GM23338 (cell line): ENCODE data around the gene SMARCA2. TPM values are rescaled to one million over a fixed set of nuclear protein-coding genes. Genes with fewer than 3 reads are reported as not detected.

Experiments used
- ATAC-seq: fragments of 200-7000 bp; cut with Tn5 transposase; 3 replicates; pipeline ENCODE4 v1.9.1; 2020
- DNase-seq: peaks from one replicate; pipeline ENCODE4 v3.0.0-alpha.2; 2015; ENCODE audit warnings: low spot score
- H2AFZ ChIP-seq: fragments of 200-600 bp; sonication (generic); 2 replicates; pipeline ENCODE4 v1.8.0; 2016; ENCODE audit warnings: antibody characterized with exemption, mild to moderate bottlenecking, moderate library complexity
- H3F3A ChIP-seq: fragments of 200-600 bp; sonication (generic); replicated peaks from 2 replicates; pipeline ENCODE4 v1.8.0; 2017; ENCODE audit warnings: antibody characterized with exemption, mixed run types, low read depth
- H3K27ac ChIP-seq: fragments of 200-600 bp; sonication (generic); 2 replicates; pipeline ENCODE4 v1.6.1; 2016; ENCODE audit warnings: low read depth
- H3K27me3 ChIP-seq: fragments of 200-600 bp; sonication (generic); 2 replicates; pipeline ENCODE4 v1.8.0; 2016; ENCODE audit warnings: mild to moderate bottlenecking, mixed run types, moderate library complexity; ENCODE audit not compliant: insufficient read depth
- H3K36me3 ChIP-seq: fragments of 200-600 bp; sonication (generic); 2 replicates; pipeline ENCODE4 v1.8.0; 2016; ENCODE audit warnings: mild to moderate bottlenecking; ENCODE audit not compliant: insufficient read depth
- H3K4me1 ChIP-seq: fragments of 200-600 bp; sonication (generic); 2 replicates; pipeline ENCODE4 v1.8.0; 2016; ENCODE audit warnings: mild to moderate bottlenecking, moderate library complexity; ENCODE audit not compliant: insufficient read depth
- H3K4me2 ChIP-seq: fragments of 200-600 bp; sonication (generic); 2 replicates; pipeline ENCODE4 v1.7.1; 2017; ENCODE audit warnings: mixed run types
- H3K4me3 ChIP-seq: fragments of 200-600 bp; sonication (generic); 2 replicates; pipeline ENCODE4 v1.6.1; 2016; ENCODE audit warnings: mixed run types
- H3K79me2 ChIP-seq: fragments of 200-600 bp; sonication (generic); replicated peaks from 2 replicates; pipeline ENCODE4 v1.8.0; 2017; ENCODE audit warnings: mild to moderate bottlenecking; ENCODE audit not compliant: insufficient read depth
- H3K9me2 ChIP-seq: fragments of 200-600 bp; sonication (generic); 2 replicates; pipeline ENCODE4 v1.8.0; 2017; ENCODE audit not compliant: insufficient read depth
- H4K20me1 ChIP-seq: fragments of 200-600 bp; sonication (generic); replicated peaks from 2 replicates; pipeline ENCODE4 v1.8.0; 2017; ENCODE audit warnings: mild to moderate bottlenecking; ENCODE audit not compliant: insufficient read depth
- H3K27ac Mint-ChIP-seq: 2 replicates; pipeline ENCODE4 v1.8.0; 2020; ENCODE audit warnings: inconsistent platforms, mild to moderate bottlenecking, moderate library complexity, mixed read lengths
- H3K27me3 Mint-ChIP-seq: 3 replicates; pipeline ENCODE4 v1.8.0; 2022; ENCODE audit warnings: low read depth, mild to moderate bottlenecking, moderate library complexity, mixed read lengths, inconsistent platforms; ENCODE audit not compliant: insufficient read depth, poor library complexity
- H3K36me3 Mint-ChIP-seq: 3 replicates; pipeline ENCODE4 v1.8.0; 2021; ENCODE audit warnings: low read depth, mild to moderate bottlenecking, inconsistent platforms, moderate library complexity, mixed read lengths
- H3K4me1 Mint-ChIP-seq: 3 replicates; pipeline ENCODE4 v1.8.0; 2020; ENCODE audit warnings: mild to moderate bottlenecking, inconsistent platforms, mixed read lengths
- H3K4me3 Mint-ChIP-seq: 3 replicates; pipeline ENCODE4 v1.8.0; 2021; ENCODE audit warnings: moderate library complexity, mild to moderate bottlenecking, inconsistent platforms, mixed read lengths
- H3K9me3 Mint-ChIP-seq: 3 replicates; pipeline ENCODE4 v1.8.0; 2020; ENCODE audit warnings: moderate library complexity, mild to moderate bottlenecking, inconsistent platforms, mixed read lengths
- CREB1 ChIP-seq: fragments of 250-450 bp; sonication (Bioruptor Pico); IDR thresholded peaks from 2 replicates; pipeline ENCODE4 v1.5.0; 2020; ENCODE audit warnings: low read depth, mild to moderate bottlenecking, moderate library complexity
- EZH2 ChIP-seq: fragments of 200-600 bp; sonication (generic); IDR thresholded peaks from one replicate; pipeline ENCODE4 v1.8.0; 2017; ENCODE audit warnings: antibody characterized with exemption, mild to moderate bottlenecking, low read depth; ENCODE audit not compliant: unreplicated experiment
- EZH2phosphoT487 ChIP-seq: fragments of 200-600 bp; sonication (generic); IDR thresholded peaks from one replicate; pipeline ENCODE4 v1.8.1; 2018; ENCODE audit warnings: antibody characterized with exemption; ENCODE audit not compliant: unreplicated experiment
- NANOG ChIP-seq: IDR thresholded peaks from 2 replicates; pipeline ENCODE4 v1.6.1; 2016; ENCODE audit warnings: antibody characterized with exemption, borderline replicate concordance
- POLR2AphosphoS5 ChIP-seq: IDR thresholded peaks from 2 replicates; pipeline ENCODE4 v1.6.1; 2016; ENCODE audit warnings: antibody characterized with exemption, low read depth
- STAT1 ChIP-seq: IDR thresholded peaks from one replicate; pipeline ENCODE4 v1.6.1; 2016; ENCODE audit warnings: antibody characterized with exemption; ENCODE audit not compliant: unreplicated experiment
- ZNF331 ChIP-seq: fragments of 250-450 bp; sonication (Bioruptor Pico); IDR thresholded peaks from 2 replicates; pipeline ENCODE4 v1.5.0; 2020; ENCODE audit warnings: low read depth, mild to moderate bottlenecking, moderate library complexity
- polyA plus RNA-seq: library from polyadenylated mRNA; unstranded; fragments of >200 nt; fragmentation: Nextera tagmentation; extraction: Ambion mirVana; gene quantifications from 2 replicates; pipeline ENCODE4 v1.2.1, GENCODE V29; 2016
- total RNA-seq: library from RNA; depleted of rRNA; stranded (reverse); fragments of >200 nt; shearing (Covaris generic); gene quantifications from 2 replicates; pipeline ENCODE4 v1.2.3, GENCODE V29; 2014

The SMARCA2 gene
- total and polyA plus RNA-seq, 2 experiments from 2014 or later = 21.7 to 21.9 TPM

DNA sequence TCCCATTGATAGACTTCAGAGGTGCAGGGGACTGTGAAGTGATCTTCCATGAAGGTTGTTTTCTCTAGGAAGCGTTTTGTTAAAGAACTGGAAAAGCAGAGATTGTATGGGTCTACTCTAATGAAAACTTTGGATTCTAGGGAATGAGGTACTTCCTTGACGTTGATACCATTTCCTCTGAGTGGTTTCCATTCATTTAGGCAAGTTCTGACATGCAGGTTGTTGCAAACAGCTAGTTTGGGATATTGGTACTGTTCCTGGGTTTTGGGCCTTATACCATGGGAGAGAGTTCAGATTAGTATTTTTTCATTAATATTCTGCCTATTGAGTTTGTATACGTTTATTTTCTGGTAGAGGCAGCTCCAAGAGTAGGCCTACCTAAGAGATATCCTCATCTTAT, 25.7 kb downstream of the SMARCA2 start:
- Histone ChIP-seq H3K4me2 (no peak overlapping the region), H3K9me2 (no peaks in the 10 kb centered on the region), H3K27me3 (peaks cover 4% of the 10 kb centered on the region; the same call in 1 of the 2 replicates), H3K36me3 (no peaks in the 10 kb centered on the region; the same call in 1 of the 2 replicates), H3F3A (no peaks in the 10 kb centered on the region), H3K79me2 (no peaks in the 10 kb centered on the region), H4K20me1 (no peaks in the 10 kb centered on the region), H3K4me1 (peaks cover 4% of the 10 kb centered on the region; the same call in 1 of the 2 replicates), H3K27ac (no peak overlapping the region), H2AFZ (no peak overlapping the region), H3K4me3 (no peak overlapping the region)
- H3K27me3 Mint-ChIP-seq = peaks cover 1% of the 10 kb centered on the region
- DNase-seq = no peak
- no peak for TF ChIP-seq POLR2AphosphoS5
- no peak overlapping the region for H3K4me3 Mint-ChIP-seq
- H3K27ac Mint-ChIP-seq = no peak overlapping the region
- no peaks in the 10 kb centered on the region for H3K36me3 Mint-ChIP-seq
- ATAC-seq = no peak
- no peaks in the 10 kb centered on the region for H3K9me3 Mint-ChIP-seq
- no peaks in the 10 kb centered on the region; the same call in 2 of the 3 replicates for H3K4me1 Mint-ChIP-seq

DNA sequence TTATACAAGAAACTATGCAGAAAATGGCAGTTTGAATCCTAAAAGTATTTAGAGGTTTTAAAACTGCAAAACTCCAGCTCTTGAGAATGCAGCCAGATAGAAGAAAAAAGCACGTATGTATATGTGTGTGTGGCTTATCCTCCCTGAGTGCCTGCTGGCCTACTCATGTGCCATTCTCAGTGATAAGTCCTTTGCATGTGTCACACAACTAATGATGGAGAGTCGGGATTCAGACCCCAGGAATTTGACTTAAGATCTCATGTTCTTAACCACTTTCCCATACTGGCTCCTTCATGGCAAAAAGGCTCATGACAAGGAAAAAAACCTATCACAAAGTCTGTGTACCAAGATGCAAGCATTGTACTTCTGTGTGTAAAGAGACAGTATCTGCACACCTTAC, 26.6 kb downstream of the SMARCA2 start:
- Mint-ChIP-seq H3K36me3 (no peaks in the 10 kb centered on the region), H3K4me1 (no peaks in the 10 kb centered on the region; the same call in 2 of the 3 replicates), H3K4me3 (no peak overlapping the region), H3K27me3 (peaks cover 5% of the 10 kb centered on the region), H3K27ac (no peak overlapping the region), H3K9me3 (no peaks in the 10 kb centered on the region)
- DNase-seq (no peak), ATAC-seq (no peak)
- Histone ChIP-seq H3K27me3 (peaks cover 13% of the 10 kb centered on the region), H3K27ac (no peak overlapping the region), H3K4me1 (peaks cover 4% of the 10 kb centered on the region; the same call in 1 of the 2 replicates), H3K9me2 (no peaks in the 10 kb centered on the region), H4K20me1 (no peaks in the 10 kb centered on the region), H3F3A (no peaks in the 10 kb centered on the region), H3K36me3 (no peaks in the 10 kb centered on the region; the same call in 1 of the 2 replicates), H3K4me3 (no peak overlapping the region), H3K79me2 (no peaks in the 10 kb centered on the region), H2AFZ (no peak overlapping the region), H3K4me2 (no peak overlapping the region)
- TF ChIP-seq EZH2 (no peak), POLR2AphosphoS5 (no peak), CREB1 (CRISPR knock-in tag) (no peak), ZNF331 (CRISPR knock-in tag) (no peak), STAT1 (no peak)

GRCh38 chr9:2043243-2043642, 28.1 kb downstream of the SMARCA2 start:
- Mint-ChIP-seq H3K27me3 (peaks cover 14% of the 10 kb centered on the region), H3K4me3 (no peak overlapping the region), H3K9me3 (no peaks in the 10 kb centered on the region), H3K4me1 (peaks cover 6% of the 10 kb centered on the region; the same call in 2 of the 3 replicates), H3K27ac (no peak overlapping the region), H3K36me3 (no peaks in the 10 kb centered on the region)
- H3K27me3 ChIP-seq = peaks cover 15% of the 10 kb centered on the region
- TF ChIP-seq EZH2phosphoT487 (no peak), CREB1 (CRISPR knock-in tag) (no peak), NANOG (no peak)
- H3K36me3 ChIP-seq = no peaks in the 10 kb centered on the region; the same call in 1 of the 2 replicates
- H3K9me2 ChIP-seq = no peaks in the 10 kb centered on the region
- H3K79me2 ChIP-seq = no peaks in the 10 kb centered on the region
- no peaks in the 10 kb centered on the region for H4K20me1 ChIP-seq
- no peak overlapping the region for H3K4me3 ChIP-seq
- H3K27ac ChIP-seq = no peak overlapping the region
- H3K4me2 ChIP-seq = no peak overlapping the region
- no peak overlapping the region for H2AFZ ChIP-seq
- no peaks in the 10 kb centered on the region for H3F3A ChIP-seq
- H3K4me1 ChIP-seq = peaks cover 4% of the 10 kb centered on the region; the same call in 1 of the 2 replicates
- ATAC-seq (no peak), DNase-seq (no peak)
